Body of pancreas (tissue), 4 donors: ENCODE measurements around the gene TUBB8B.
"Not testable (repeated sequence)": the region's sequence is repeated elsewhere in the genome, so short reads cannot be mapped to it uniquely, and the experiment has no call there.

Source experiments
- CTCF ChIP-seq, 7 experiments: fragments of 450-650 bp in 4 of 7; fragments of 200-600 bp in 3 of 7; sonication (generic) in 3 of 7; IDR thresholded peaks; one replicate each; pipeline ENCODE4 v1.5.1; 2016 to 2019; ENCODE audit warnings: antibody characterized with exemption in 7 of 7
- POLR2A ChIP-seq, 3 donors: fragments of 450-650 bp; IDR thresholded peaks; one replicate each; pipeline ENCODE4 v1.6.1; 2016; ENCODE audit warnings: antibody characterized with exemption in 3 of 3, mild to moderate bottlenecking in 2 of 3

GRCh38 chr18:96767-97131, 47.3 kb upstream of the TUBB8B start:
- not testable (repeated sequence) for TF ChIP-seq CTCF, POLR2A (IDR thresholded peaks at IDR 0.05)
